ENCODE data around the gene TMEM50A. TPM values are rescaled to one million over a fixed set of nuclear protein-coding genes. Genes with fewer than 3 reads are reported as not detected.
A peak's percentile ranks its signal among the peaks of the same experiment; 100 is the strongest.
"Not testable (repeated sequence)": the region's sequence is repeated elsewhere in the genome, so short reads cannot be mapped to it uniquely, and the experiment has no call there.

Gene TMEM50A
- 100 to 1,000 TPM in 1 of 5 donors, 10 to 100 TPM in 4; 74.8 to 104 (median 97.2) TPM for total RNA-seq
- 69.2 TPM for total RNA-seq (2013)
- total RNA-seq: 62.7 to 183 (median 89.8) reads per million in 29 experiments

DNA sequence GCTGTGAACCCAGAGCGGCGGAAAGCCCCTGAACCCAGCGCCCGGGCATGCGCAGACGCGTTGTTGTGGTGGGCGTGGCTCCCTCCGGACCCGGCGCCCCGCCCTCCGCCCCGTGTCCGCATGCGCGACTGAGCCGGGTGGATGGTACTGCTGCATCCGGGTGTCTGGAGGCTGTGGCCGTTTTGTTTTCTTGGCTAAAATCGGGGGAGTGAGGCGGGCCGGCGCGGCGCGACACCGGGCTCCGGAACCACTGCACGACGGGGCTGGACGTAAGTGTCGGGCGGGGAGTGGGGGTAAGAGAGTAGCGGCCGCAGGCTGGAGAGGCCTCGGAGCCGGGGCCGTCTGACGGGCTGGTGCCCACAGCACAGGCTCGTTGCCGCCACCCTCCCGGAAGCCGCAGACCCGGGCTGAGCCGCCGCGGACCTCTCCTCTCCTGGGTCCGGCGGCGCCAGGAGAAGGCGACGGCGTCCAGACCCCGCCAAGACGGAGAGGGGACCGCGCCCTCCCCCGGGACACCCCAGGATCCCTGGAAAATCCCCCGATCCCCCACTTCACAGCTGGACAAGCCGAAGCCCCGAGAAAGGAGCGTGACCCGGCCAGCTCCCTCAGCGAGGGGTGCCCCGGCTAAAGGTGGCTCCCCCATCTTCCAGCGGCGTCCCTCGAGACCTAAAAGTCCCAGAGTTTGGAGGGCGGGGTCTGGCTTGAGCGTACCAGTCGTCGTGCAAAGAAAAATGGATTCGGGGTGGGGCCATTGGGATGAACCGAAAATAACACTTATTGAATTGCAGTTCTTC is at the start of gene TMEM50A:
Gene TMEM50A (plus strand): TSS at position 147 of the 794 bp plus-strand sequence. CDS start 2,153 bp downstream, outside the sequence.
- Histone ChIP-seq H3K36me3 (ENCODE audit: control insufficient read depth in 2 of 2, extremely low read depth in 1 of 2, insufficient read depth in 1 of 2, low read length in 1 of 2) (peaks cover 0 to under 1% of the 10 kb centered on the region in 2 donors), H3K9me3 (no peaks in the 10 kb centered on the region), H3K27ac (ENCODE audit: low read length) (peak within 1 kb of the TSS; percentile 88), H3K4me3 (ENCODE audit: control insufficient read depth in 1 of 2, extremely low read depth in 1 of 2, low read length in 1 of 2) (peak within 1 kb of the TSS; percentile 88 to 96), H3K27me3 (replicated peaks in 1 of 2; ENCODE audit: control insufficient read depth in 2 of 2, extremely low read depth in 1 of 2, insufficient read depth in 2 of 2, low read length in 1 of 2) (no peaks in the 10 kb centered on the region), H3K4me1 (ENCODE audit: control insufficient read depth in 1 of 2, extremely low read depth in 1 of 2, insufficient read depth in 2 of 2, low read length in 2 of 2) (peaks cover 12 to 15% of the 10 kb centered on the region in 2 experiments)
- peaks cover 41 to 54% (median 50%) of the 10 kb centered on the region in 3 donors for H3K4me1 Mint-ChIP-seq
- H3K27me3 Mint-ChIP-seq: no peaks in the 10 kb centered on the region
- H3K9me3 Mint-ChIP-seq: no peaks in the 10 kb centered on the region
- ATAC-seq (replicated peaks in 1 of 4): peak; percentile 47 to 84 (median 74)
- H3K36me3 Mint-ChIP-seq: peaks cover 9% of the 10 kb centered on the region
- WGBS (ENCODE audit: insufficient coverage): under 1% methylated on average over 59 of the region's 75 CpGs
- POLR2A ChIA-PET: interaction anchor here in 1 of 2 donors (0.5 kb wide), 1 partner anchor 10 kb away, joined by 4 read pairs; no protein-coding TSS in a partner anchor
- peak; percentile 77 to 93 (median 88) for DNase-seq
- CTCF ChIA-PET: no interaction called here
- H3K27ac Mint-ChIP-seq: peak within 1 kb of the TSS; percentile 92
- H3K4me3 Mint-ChIP-seq: peak within 1 kb of the TSS; percentile 92 to 99 (median 94)

DNA sequence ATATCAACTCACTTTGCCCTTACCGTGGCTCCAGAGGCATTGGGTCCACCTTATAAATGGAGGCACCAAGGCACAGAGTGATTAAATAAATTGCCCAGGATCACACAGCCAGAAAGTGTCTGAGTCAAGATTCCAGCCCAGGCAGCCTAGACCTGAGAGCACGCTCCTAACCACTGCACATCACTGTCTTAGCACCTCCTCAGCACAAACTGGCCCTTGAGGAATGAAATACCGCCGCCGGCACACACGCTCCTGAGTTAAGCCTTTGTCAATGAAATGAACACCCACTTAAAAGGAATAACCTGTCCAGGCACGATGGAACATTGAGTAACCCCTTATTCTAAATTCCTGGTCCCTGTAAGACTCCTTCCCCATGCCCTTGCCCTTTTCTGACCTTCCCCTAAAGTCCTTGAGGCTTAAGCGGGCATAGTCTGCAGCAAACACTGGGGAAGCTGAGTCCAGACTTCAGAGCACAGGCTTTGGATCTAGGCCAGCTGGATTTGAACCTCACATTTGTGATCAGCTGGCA is 49.5 kb upstream of the TMEM50A start:
- H3K36me3 ChIP-seq (ENCODE audit: control insufficient read depth in 2 of 2, extremely low read depth in 1 of 2, insufficient read depth in 1 of 2, low read length in 1 of 2); H3K4me1 ChIP-seq (ENCODE audit: control insufficient read depth in 1 of 2, extremely low read depth in 1 of 2, insufficient read depth in 2 of 2, low read length in 2 of 2); DNase-seq; H3K27me3 Mint-ChIP-seq; H3K27ac Mint-ChIP-seq; H3K9me3 ChIP-seq; H3K27ac ChIP-seq (ENCODE audit: low read length); H3K4me1 Mint-ChIP-seq; H3K4me3 ChIP-seq (ENCODE audit: control insufficient read depth in 1 of 2, extremely low read depth in 1 of 2, low read length in 1 of 2); H3K9me3 Mint-ChIP-seq; H3K36me3 Mint-ChIP-seq; H3K27me3 ChIP-seq (replicated peaks in 1 of 2; ENCODE audit: control insufficient read depth in 2 of 2, extremely low read depth in 1 of 2, insufficient read depth in 2 of 2, low read length in 1 of 2); POLR2A ChIA-PET; ATAC-seq (replicated peaks in 1 of 4); CTCF ChIA-PET; H3K4me3 Mint-ChIP-seq: not testable (repeated sequence)
- WGBS (ENCODE audit: insufficient coverage): no CpG with 5 or more reads among the region's 8 CpGs

DNA sequence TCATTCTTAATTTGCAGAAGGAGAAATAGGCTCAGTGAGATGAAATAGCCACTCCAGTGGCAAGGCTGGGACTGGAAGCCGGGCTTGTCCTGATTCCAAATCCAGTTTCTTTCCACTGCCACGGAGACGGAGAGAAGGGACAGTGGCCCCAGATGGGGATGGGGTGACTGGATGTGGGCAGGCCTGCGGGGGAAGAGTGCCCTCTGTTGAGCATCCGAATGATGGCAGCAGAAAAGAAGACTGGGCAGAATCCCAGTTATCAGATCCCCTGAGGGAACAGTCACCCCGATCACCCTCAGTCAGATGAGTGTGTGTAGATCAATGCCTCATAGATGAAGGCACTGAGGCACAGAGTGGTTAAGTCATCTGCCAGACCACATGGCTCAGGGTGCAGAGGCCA is 48.1 kb upstream of the TMEM50A start:
- H3K27ac ChIP-seq (ENCODE audit: low read length); H3K4me3 Mint-ChIP-seq; H3K9me3 Mint-ChIP-seq; CTCF ChIA-PET; POLR2A ChIA-PET; H3K36me3 Mint-ChIP-seq; H3K4me3 ChIP-seq (ENCODE audit: control insufficient read depth in 1 of 2, extremely low read depth in 1 of 2, low read length in 1 of 2); H3K4me1 Mint-ChIP-seq; H3K27ac Mint-ChIP-seq; H3K36me3 ChIP-seq (ENCODE audit: control insufficient read depth in 2 of 2, extremely low read depth in 1 of 2, insufficient read depth in 1 of 2, low read length in 1 of 2); H3K27me3 ChIP-seq (replicated peaks in 1 of 2; ENCODE audit: control insufficient read depth in 2 of 2, extremely low read depth in 1 of 2, insufficient read depth in 2 of 2, low read length in 1 of 2); H3K9me3 ChIP-seq; H3K27me3 Mint-ChIP-seq; H3K4me1 ChIP-seq (ENCODE audit: control insufficient read depth in 1 of 2, extremely low read depth in 1 of 2, insufficient read depth in 2 of 2, low read length in 2 of 2): not testable (repeated sequence)
- DNase-seq (peak in 1 of 35 experiments; percentile 7), ATAC-seq (replicated peaks in 1 of 4) (peak; percentile 58 to 79 (median 68))
- WGBS (ENCODE audit: insufficient coverage): no CpG with 5 or more reads among the region's 6 CpGs

DNA sequence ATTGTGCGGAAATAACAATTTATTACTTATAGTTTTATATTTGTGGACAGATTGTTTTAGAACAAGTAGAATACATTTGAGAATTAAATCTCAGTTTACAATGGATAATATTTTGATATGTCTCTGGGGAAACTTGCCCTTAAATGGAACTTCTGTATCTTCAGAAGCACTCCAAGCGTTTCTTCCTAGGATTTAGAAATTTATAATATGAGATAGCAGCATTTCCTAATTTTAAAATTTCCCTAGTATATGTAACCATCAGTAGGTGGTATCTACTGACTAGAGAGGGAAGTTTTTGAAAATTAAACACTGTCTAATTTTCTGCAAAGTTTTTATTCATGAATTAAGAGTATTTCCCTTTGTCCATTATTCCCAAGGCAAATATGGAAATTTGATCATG is 44.7 kb upstream of the TMEM50A start:
- H3K4me1 Mint-ChIP-seq; POLR2A ChIA-PET; DNase-seq; H3K4me3 ChIP-seq (ENCODE audit: control insufficient read depth in 1 of 2, extremely low read depth in 1 of 2, low read length in 1 of 2); H3K4me3 Mint-ChIP-seq; H3K27me3 ChIP-seq (replicated peaks in 1 of 2; ENCODE audit: control insufficient read depth in 2 of 2, extremely low read depth in 1 of 2, insufficient read depth in 2 of 2, low read length in 1 of 2); CTCF ChIA-PET; H3K9me3 ChIP-seq; H3K36me3 Mint-ChIP-seq; H3K36me3 ChIP-seq (ENCODE audit: control insufficient read depth in 2 of 2, extremely low read depth in 1 of 2, insufficient read depth in 1 of 2, low read length in 1 of 2); H3K27ac ChIP-seq (ENCODE audit: low read length); H3K4me1 ChIP-seq (ENCODE audit: control insufficient read depth in 1 of 2, extremely low read depth in 1 of 2, insufficient read depth in 2 of 2, low read length in 2 of 2); H3K27me3 Mint-ChIP-seq; ATAC-seq (replicated peaks in 1 of 4); H3K27ac Mint-ChIP-seq; H3K9me3 Mint-ChIP-seq: not testable (repeated sequence)
- no CpG with 5 or more reads among the region's 2 CpGs for WGBS (ENCODE audit: insufficient coverage)

DNA sequence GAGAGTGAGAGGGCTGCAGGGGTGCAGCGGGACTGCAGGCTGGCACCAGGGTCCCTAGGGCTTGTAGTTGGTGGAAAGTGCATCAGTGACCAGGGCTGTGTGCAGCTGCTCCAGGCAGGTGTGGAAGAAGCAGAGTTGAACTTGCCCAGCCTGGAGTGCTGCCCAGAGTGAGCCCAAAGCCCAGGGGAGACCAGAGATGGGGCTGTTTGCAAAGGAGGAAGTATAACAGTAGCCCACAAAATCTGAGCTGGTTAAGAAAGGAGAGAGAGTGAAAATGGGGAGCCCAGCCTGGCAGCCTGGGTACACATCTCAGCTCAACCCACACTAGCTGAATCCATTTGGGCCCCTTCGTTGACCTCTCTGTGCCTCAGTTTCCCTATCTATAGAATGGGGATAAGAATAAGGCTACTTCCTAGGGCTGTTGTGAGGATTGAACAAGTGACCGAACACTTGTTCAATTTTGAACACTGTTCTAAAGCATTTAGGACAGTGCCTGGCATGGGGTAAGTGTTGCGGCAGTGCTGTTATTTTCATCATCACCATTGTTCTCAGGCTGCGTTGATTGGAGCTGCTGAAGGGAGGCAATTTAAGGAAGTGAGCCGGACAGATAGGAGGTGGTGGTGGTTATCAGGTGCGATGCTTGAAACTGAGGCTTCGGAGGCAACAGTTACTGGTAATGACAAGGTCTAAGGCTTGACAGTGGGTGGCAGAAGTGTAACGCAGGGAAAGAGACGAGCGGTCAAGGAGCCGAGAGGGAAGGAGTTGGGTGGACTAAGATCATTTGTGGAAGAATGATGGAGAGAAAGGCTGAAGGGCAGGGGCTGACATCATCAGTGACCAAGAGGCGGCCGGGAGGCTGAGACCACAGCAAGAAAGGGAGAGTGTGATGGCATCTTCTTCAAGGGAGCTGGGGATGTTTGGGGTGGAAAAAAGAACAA is 43.0 kb upstream of the TMEM50A start:
- CTCF ChIA-PET; H3K36me3 ChIP-seq (ENCODE audit: control insufficient read depth in 2 of 2, extremely low read depth in 1 of 2, insufficient read depth in 1 of 2, low read length in 1 of 2); H3K27ac ChIP-seq (ENCODE audit: low read length); H3K4me3 Mint-ChIP-seq; H3K27me3 Mint-ChIP-seq; H3K9me3 ChIP-seq; POLR2A ChIA-PET; DNase-seq; H3K27ac Mint-ChIP-seq; H3K27me3 ChIP-seq (replicated peaks in 1 of 2; ENCODE audit: control insufficient read depth in 2 of 2, extremely low read depth in 1 of 2, insufficient read depth in 2 of 2, low read length in 1 of 2); H3K4me1 ChIP-seq (ENCODE audit: control insufficient read depth in 1 of 2, extremely low read depth in 1 of 2, insufficient read depth in 2 of 2, low read length in 2 of 2); H3K4me3 ChIP-seq (ENCODE audit: control insufficient read depth in 1 of 2, extremely low read depth in 1 of 2, low read length in 1 of 2); H3K9me3 Mint-ChIP-seq; H3K4me1 Mint-ChIP-seq; H3K36me3 Mint-ChIP-seq; ATAC-seq (replicated peaks in 1 of 4): not testable (repeated sequence)
- WGBS (ENCODE audit: insufficient coverage): no CpG with 5 or more reads among the region's 14 CpGs

DNA sequence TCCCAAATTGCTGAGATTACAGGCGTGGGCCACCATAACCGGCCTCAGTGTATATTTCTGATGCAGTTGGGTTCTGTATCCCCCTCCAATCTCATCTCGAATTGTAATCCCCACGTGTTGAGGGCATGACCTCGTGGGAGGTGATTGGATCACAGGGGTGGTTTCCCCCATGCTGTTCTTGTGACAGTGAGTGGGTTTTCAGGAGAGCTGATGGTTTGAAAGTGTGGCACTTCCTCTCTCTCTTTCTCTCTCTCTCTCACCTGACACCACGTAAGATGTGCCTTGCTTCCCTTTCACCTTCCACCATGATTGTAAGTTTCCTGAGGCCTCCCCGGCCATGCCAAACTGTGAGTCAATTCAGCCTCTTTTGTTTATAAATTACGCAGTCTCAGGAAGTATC is 41.6 kb upstream of the TMEM50A start:
- WGBS (ENCODE audit: insufficient coverage): no CpG with 5 or more reads among the region's 8 CpGs
- H3K36me3 Mint-ChIP-seq; H3K4me3 Mint-ChIP-seq; H3K36me3 ChIP-seq (ENCODE audit: control insufficient read depth in 2 of 2, extremely low read depth in 1 of 2, insufficient read depth in 1 of 2, low read length in 1 of 2); H3K27ac ChIP-seq (ENCODE audit: low read length); DNase-seq; H3K27me3 ChIP-seq (replicated peaks in 1 of 2; ENCODE audit: control insufficient read depth in 2 of 2, extremely low read depth in 1 of 2, insufficient read depth in 2 of 2, low read length in 1 of 2); H3K4me1 Mint-ChIP-seq; ATAC-seq (replicated peaks in 1 of 4); POLR2A ChIA-PET; H3K27ac Mint-ChIP-seq; H3K9me3 ChIP-seq; H3K4me1 ChIP-seq (ENCODE audit: control insufficient read depth in 1 of 2, extremely low read depth in 1 of 2, insufficient read depth in 2 of 2, low read length in 2 of 2); H3K9me3 Mint-ChIP-seq; H3K4me3 ChIP-seq (ENCODE audit: control insufficient read depth in 1 of 2, extremely low read depth in 1 of 2, low read length in 1 of 2); H3K27me3 Mint-ChIP-seq; CTCF ChIA-PET: not testable (repeated sequence)
